HS-5 (cell line): ENCODE results near the gene PARS2.
"Not testable (repeated sequence)": the region's sequence is repeated elsewhere in the genome, so short reads cannot be mapped to it uniquely, and the experiment has no call there.

Source experiments
- DNase-seq: peaks from one replicate; pipeline ENCODE4 v3.0.0-alpha.2; 2012; ENCODE audit warnings: low read depth

Gene PARS2

DNA sequence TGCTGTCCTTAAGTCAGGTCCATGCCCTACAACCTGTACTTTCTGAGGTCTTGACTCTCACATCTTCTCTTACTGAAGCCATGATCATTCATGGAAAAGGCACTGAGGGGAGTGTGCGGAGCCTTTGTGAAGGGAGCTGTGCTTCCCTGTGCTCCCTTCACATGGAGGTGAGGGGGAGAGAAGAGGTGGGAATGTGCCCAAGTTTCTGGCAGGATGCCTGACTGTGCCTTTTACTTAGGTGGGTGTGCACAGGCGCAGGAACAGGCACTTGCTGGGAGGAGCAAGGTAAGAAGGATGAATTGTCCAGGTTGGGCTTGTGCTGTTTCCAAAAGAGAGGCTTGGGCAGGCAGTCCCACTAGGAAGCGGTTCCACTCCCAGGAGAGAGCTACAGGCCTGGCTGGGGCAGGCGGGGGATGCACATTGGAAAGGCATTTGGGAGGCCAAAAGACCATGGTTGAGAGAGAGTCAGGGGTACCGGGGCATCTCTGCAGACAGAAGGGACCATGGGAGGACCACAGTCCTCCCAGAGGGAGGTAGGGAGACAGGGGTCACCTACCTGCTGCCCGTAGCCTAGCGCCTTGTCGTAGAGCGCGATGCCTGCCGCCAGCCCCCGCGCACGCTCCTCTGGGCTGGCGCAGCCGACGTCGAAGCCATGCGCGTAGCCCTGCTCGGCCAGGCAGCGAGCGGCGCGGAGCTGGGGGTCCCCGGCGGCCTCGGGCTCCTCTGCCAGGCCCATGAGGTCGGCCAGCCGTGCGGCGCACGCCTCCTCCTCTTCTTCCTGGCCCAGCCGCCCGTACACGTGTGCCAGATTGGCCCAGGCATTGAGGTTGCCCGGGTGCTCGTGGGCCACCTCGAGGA, 35.9 kb upstream of the PARS2 start:
- DNase-seq: no peak

GRCh38 chr1:54798769-54799641, 34.7 kb upstream of the PARS2 start:
- DNase-seq: no peak

DNA sequence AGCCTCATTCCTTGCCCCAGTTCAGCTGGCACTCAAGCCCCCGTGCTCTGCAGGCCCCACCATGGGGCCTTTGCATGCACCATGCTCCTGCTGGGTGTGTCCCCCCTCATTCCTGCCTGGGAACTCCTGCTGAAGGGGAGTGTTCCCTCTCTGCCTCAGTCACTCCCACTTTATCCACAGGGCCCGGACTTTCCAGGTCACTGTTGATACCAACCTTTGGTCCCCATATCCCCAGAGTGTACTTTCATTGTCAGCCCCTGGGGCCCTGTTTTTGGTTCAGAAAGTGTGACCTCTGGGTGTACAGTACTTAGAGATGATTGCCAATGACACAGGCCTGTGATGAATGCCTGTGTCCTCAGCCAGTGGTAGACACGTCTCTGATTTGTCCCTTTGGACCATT, 33.9 kb upstream of the PARS2 start:
- no peak for DNase-seq

DNA sequence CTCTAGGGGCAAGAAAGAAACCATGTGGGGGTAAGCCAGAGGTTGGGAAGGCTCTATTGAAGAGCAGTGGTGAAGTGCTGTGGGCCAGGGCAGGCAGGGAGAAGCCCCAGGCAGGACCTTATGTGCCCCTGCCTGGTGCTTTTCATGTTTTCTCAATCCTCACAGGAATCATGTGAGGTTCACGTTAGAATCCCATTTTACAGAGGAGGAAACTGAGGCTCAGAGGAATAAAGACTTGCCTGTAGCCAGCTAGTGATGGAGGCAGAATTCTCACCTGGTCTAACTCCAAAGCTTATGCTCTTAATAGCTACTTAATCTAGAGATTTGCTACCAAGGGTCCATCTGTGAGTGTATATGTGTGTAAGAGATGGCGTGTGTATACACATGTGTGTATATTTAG, 32.6 kb upstream of the PARS2 start:
- DNase-seq: no peak

- DNase-seq: no peak
Observed at GRCh38 chr1:54795841-54796468, 31.6 kb upstream of the PARS2 start.

DNA sequence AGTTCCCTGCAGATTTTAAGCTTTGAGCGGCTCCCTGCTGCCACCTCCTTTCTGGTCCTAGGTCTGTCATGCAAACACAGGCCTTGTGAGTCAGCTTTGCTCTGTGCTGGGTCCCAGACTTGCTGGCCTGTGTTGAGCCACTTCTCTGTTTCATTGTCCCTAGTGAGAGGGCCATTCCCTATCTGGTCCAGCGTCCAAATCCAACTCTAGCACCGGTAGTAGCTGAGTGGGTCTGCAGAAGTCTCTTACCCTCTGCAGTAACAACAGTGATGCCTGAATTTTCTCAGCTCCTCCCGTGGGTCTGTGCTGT, 31.0 kb upstream of the PARS2 start:
- no peak for DNase-seq

DNA sequence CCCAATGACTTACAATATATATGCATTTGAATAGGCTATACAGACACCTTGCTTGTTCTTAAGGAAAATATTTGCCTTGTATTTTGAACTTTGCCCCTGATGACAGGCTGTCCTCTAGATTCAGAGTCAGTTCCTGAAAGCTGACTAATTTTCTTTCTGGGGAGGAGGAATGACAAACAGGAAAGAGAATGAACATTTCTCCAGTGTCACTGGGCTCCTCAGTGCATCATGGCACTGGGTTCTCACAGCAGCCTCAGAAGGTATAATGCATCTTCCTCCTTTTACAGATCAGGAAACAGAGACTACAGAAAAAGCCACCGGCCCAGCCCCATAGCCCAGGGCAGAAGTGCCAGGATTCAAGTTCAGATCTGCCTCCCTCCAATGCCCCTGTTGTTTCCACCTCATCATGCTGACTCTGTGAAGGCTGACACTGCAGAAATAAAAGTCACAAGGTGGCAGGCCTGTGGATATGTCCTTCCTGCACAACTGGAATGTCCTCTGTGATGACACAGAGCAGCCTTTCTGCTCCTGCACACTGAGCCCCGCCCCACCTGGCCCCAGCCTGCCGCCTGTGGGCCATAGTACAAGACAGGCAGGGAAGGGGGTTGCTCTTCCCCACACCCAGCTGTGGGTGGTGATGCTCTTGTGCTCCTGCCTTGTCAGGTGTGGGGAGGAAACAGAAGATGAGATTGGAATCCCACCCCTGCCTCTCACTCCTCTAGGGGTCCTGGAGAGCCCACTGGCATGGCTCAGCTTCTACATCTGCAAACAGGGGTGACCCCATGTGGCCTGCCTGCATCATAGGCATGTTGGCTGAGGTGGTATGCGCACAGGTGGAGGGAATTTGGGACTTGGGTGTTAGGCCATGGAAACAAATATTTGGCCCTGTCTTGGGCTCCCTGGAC, 30.4 kb upstream of the PARS2 start:
- no peak for DNase-seq

DNA sequence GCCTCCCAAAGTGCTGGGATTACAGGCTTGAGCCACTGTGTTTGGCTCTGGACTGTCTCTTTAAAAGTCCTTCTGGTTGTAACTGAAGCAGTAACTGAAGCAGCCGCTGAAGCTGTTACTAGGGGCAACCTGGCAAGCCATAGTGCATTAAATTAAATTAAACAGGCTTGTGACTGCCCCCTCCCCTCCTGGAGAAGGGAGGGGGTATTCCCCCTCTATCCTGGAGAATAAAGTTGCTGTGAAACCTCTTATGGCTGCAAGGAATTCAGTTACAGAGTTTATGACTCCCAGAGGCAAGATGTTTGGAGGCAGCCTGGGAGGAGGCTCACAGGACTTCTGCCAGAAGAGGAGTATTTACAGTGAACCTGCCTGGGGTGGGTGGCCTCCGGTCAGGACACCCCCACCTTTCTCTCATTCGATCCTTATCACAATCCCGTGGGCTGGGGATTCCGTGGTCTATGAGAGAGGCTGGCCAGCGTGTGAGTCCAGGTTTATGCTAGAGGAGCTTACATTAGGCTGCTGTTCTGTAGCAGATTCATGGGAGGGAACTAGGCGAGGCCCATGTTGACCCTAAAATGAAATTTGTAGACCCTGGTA, 28.5 kb upstream of the PARS2 start:
- no peak for DNase-seq

DNA sequence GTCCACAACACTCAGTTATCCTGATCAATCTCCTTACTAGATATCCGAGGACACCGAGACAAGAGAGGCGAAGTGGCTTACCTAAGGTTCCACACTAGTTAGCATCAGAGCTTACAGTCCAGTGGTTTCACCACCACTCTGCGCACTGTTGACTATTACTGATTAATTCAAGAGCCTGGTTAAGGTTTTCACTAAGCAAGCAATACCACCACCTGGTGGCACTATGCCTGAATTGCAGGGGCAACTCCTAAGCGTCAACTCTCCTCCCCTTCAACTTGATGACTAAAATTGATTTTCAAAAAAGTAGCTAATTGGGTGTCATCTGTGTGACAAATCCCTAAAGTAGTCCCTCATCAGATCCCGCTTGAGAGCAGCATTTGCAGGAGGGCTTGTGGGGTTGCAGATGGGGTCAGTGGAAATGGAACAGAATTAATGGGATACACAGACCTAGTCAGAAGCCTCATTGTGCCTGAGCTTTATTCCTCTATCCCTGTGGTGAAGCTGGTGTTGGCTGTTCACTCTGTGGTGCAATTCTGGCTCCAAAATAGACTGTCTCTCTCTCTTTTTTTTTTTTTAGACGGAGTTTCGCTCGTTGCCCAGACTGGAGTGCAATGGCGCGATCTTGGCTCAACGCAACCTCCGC, 27.7 kb upstream of the PARS2 start:
- no peak for DNase-seq

GRCh38 chr1:54788459-54788858, 24.1 kb upstream of the PARS2 start:
- DNase-seq: no peak

DNA sequence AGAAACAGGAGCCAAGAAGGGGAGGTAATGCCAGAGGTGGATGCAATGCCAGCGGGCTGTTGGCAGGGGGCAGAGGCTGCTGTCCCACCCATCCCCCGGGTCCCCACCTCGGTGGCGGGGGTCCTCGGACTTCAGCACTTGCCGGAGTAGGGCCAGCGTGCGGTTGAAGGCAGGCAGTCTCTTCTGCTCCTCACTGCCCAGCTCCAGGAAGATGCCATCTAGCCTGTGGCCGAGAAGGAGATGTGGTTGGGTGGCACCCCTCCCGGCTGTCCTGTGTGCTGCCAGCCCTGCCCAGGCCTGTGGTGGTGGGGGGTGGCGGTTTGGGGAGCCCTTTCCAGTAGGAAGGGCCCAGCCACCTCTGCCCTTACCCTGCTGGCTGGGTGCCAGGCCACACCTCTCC, 23.3 kb upstream of the PARS2 start:
- no peak for DNase-seq

GRCh38 chr1:54786778-54787177, 22.5 kb upstream of the PARS2 start:
- no peak for DNase-seq

DNA sequence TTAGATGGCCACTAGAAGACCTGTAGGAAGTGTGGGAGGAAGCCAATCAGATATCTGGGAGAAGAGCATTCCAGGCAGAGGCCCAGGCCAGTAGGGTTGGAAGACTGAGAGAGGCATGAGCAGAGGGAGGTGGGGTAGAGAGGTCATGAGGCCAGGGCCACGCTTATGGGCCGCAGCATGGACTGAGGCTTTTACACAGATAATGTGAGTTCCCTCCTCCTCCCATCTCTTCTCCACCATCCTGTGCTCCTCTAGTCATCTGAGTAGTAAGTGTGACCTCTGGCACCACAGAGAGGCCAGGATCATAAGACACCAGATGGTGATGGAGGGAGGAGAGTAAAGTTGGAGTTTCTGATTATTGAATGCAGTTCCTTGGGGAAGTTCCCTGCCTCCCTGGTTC, 19.7 kb upstream of the PARS2 start:
- DNase-seq: no peak

DNA sequence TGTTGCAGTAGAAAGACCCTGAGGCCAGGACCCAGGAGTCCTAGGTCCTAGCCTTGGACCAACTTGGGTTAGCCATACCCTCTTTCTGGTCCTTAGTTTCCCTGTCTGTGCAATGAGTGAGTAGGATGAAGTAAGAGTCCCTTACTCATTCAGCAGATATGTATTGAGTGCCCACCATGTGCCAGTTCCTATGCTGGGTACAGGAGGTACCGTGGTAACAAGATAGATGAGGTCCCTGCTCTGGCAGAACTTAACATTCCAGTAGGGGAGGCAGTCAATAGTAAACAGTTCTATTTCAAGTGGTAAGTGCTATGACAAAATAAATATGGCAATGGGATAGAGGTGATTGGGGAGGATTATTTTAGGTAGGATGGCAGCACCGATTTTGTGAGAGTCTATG, 18.3 kb upstream of the PARS2 start:
- DNase-seq: no peak

- DNase-seq: no peak
Observed at GRCh38 chr1:54782156-54782555, 17.8 kb upstream of the PARS2 start.

GRCh38 chr1:54781023-54781723, 16.9 kb upstream of the PARS2 start:
- DNase-seq: no peak

GRCh38 chr1:54777431-54777830, 13.1 kb upstream of the PARS2 start:
- DNase-seq: no peak

DNA sequence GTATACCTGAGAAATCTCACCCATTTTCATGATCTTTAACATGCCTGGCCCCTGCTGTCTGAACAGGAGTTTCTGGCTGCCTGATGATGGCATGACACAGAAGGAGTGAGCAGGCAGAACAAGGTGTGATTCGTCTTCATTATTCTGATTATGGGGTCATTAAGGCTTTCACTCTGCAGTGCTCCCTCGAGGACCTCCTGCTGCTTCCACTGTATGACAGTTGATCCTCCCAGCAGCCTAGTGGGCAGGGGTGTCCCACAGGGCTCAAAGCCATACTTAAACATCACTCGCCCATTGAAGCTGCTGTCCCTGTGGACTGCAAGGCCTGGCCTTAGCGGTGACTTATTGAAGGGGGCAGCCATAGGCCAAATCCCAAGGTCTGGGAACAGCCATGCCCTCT, 12.7 kb upstream of the PARS2 start:
- DNase-seq: no peak

DNA sequence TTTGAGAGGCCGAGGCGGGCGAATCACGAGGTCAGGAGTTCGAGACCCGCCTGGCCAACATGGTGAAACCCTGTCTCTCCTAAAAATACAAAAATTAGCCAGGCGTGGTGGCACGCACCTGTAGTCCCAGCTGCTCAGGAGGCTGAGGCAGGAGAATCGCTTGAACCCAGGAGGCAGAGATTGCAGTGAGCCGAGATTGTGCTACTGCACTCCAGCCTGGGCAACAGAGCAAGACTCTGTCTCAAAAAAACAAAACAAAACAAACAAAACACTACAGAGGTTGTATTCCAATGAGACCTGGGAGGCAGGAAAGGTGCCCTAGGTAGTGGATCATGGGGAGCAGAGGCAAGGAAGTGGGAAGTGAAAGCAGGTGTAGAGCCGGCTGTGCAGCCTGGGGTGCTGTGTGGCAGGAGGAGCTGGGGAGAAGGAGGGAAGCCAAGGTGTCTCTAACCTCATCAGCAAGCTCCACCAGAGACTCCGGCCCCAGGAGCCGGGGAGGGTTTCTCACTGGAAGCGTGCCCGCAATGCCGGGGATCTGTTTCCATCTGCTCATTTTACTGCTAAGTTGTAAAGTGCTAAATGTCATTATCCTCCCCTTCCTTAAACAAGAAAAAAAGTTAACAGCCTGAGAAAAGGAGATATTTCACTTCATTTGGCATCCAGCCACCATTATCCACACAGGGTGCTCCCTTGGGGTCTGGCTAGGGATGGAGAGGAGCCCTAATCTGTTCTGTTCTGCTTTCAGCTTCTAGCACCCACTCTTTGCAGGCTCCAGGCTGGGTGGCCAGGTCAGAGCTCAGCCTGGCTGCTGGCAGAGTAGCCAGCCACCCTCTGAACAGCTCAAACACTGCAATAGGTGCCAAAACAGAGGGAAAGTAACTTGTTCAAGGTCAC, 11.8 kb upstream of the PARS2 start:
- DNase-seq: not testable (repeated sequence)
